ENCODE data around the gene ASPSCR1. TPM values are rescaled to one million over a fixed set of nuclear protein-coding genes. Genes with fewer than 3 reads are reported as not detected.

ASPSCR1 gene
- total and polyA plus RNA-seq, 2 of the 4 experiments (the other 2 are of a cell fraction), result 7.2 to 17.2 TPM

DNA sequence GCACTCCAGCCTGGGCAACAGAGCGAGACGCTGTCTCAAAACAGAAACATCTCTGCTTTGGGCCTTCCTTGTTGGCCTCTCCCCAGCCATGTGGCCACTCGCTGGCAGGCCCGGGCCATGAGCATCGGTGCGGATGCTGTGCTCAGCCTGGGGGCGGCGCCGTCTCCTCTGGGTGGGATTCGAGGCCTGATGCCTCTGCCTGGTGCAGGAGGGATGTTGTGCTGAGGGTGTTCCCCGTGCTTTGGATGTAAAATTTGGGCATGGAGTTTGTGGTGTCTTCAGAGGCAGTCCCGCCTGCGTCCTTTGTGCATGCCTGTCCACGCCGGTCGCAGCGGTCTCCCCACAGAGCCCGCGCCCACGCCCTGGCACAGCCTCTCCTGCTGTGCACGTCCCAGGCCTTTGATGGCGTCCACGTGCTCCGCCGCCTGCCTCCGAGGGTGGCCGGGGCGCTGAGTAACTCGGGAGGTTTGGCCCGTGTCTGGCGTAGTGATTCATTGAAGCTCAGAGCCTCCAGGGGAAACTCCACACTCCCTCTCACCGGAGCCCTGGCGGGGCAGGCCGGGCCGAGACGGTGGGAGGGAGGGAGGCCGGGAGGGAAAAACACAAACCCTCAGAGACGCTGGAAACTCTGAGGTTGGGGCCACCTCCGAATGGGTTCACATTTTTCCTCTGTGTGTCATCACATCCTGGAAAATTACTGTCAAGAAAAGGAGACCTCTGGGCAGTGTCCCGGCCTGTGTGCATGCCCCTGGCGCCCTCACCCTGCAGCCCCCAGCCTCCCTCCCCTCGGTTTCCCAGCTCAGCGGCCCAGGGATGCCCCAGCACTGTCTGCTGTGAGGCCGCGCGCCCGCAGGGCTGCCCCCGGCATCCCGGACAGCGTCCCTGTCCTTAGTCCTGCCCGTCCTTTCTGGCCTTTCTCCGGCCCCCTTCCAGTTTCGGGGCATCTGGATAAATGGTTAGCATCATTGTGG is 26.3 kb downstream of the ASPSCR1 start (continued):
- TF ChIP-seq, protein P1, sequence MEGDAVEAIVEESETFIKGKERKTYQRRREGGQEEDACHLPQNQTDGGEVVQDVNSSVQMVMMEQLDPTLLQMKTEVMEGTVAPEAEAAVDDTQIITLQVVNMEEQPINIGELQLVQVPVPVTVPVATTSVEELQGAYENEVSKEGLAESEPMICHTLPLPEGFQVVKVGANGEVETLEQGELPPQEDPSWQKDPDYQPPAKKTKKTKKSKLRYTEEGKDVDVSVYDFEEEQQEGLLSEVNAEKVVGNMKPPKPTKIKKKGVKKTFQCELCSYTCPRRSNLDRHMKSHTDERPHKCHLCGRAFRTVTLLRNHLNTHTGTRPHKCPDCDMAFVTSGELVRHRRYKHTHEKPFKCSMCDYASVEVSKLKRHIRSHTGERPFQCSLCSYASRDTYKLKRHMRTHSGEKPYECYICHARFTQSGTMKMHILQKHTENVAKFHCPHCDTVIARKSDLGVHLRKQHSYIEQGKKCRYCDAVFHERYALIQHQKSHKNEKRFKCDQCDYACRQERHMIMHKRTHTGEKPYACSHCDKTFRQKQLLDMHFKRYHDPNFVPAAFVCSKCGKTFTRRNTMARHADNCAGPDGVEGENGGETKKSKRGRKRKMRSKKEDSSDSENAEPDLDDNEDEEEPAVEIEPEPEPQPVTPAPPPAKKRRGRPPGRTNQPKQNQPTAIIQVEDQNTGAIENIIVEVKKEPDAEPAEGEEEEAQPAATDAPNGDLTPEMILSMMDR (conservative IDR thresholded peaks at IDR 0.05; ENCODE audit: low read depth, low read length), result no peak
- no peak for TF ChIP-seq RCOR1 (IDR thresholded peaks at IDR 0.05; ENCODE audit: insufficient replicate concordance, low read length)
